GM21737 (cell line): ENCODE data around the gene ARAP1.

ENCODE experiments used
- ATAC-seq: cut with Tn5 transposase; IDR thresholded peaks from one replicate; pipeline ENCODE4 v1.9.1; 2021; ENCODE audit warnings: mild to moderate bottlenecking, moderate library complexity; ENCODE audit not compliant: unreplicated experiment

The ARAP1 gene

GRCh38 chr11:72642043-72642883 is 109.9 kb downstream of the ARAP1 start:
- no peak for ATAC-seq

DNA sequence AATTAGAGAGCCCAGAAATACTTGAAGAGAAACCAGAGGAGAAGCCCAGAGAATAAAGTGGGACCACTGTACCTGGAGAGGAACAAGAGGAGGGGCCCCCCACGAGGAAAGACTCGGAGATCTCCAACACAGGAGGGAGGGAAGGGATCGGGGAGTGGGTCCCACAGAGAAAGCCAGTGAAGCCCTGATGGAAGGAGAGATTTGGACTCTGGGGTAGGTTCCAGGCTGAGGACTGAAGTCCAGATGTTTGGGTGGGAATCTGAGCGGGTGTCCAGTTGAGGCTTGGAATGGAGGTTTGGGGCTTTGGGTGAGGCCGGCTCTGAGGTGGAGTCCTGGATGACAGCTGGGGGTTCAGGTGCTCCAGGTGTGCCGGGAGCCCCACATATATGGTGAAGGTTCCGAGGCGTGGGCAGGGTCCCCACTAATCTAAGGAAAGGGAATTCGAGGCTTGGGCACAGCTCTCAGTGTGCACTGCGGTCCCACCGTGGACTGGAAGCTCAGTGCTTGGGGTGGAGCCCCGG is 110.6 kb downstream of the ARAP1 start:
- no peak for ATAC-seq

- no peak for ATAC-seq
Measured at GRCh38 chr11:72639502-72640375, 112.5 kb downstream of the ARAP1 start.

- ATAC-seq, result no peak
Measured at GRCh38 chr11:72637926-72638325, 114.3 kb downstream of the ARAP1 start.

- ATAC-seq, result no peak
Measured at GRCh38 chr11:72637198-72637597, 115.0 kb downstream of the ARAP1 start.

- no peak for ATAC-seq
Measured at GRCh38 chr11:72636376-72636775, 115.8 kb downstream of the ARAP1 start.

- no peak for ATAC-seq
Measured at GRCh38 chr11:72635933-72636332, 116.3 kb downstream of the ARAP1 start.

DNA sequence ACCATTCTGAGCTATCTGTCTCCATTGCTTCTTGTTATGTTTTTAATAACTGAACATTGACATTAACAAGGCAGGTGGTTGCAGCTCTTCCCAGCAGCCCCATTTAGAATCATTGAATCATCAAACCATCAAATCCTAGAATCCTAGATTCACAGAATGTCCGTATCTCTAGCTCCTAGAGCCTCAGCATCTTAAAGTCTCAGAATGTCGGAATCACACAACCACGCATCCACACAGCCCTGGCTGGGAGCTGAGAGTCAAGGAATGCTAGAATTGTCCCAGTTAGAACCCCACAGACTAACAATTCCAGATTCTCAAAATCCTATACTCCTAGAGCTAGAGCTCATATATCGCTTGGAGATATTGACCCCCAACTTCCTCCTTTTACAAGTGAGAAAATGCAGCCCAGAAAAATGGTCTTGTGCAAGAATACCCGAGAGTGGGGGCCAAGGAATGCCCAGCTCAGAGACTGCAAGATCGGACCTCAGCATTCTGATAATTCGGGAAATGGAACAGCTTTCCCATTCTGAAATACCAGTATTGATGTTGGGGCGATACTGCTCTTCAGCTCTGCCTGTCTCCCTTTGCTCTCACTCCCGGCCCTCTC is 116.8 kb downstream of the ARAP1 start:
- no peak for ATAC-seq
